Nasal cavity respiratory epithelium epithelial cell of viscerocranial mucosa (primary cell): ENCODE measurements around the gene SULT1C2. TPM values are rescaled to one million over a fixed set of nuclear protein-coding genes. Genes with fewer than 3 reads are reported as not detected.

ENCODE experiments used
- total RNA-seq: library from RNA; depleted of rRNA; stranded (reverse); fragments of >200 nt; gene quantifications from 2 replicates; pipeline ENCODE4 v1.2.3, GENCODE V29; 2014

Gene SULT1C2
- 0.07 and 0.34 TPM in 2 replicates for total RNA-seq

GRCh38 chr2:108288534-108289106 lies at the start of gene SULT1C2:
Gene SULT1C2 (plus strand): TSS chr2:108288895. CDS start chr2:108293668, 4,773 bp downstream.

GRCh38 chr2:108239786-108240185 lies 48.9 kb upstream of the SULT1C2 start, which contains the start of gene SULT1C3:
Gene SULT1C3 (plus strand): TSS chr2:108239968. CDS start chr2:108247195, 7,227 bp downstream.

Other genes starting within 250 kb of the SULT1C2 start
- gene SULT1C3, start 48.9 kb upstream of the SULT1C2 start, total RNA-seq, result not detected in 2 replicates
- not detected in 2 replicates for gene SULT1C4, start 89.1 kb downstream of the SULT1C2 start, total RNA-seq
- 13.0 and 26.0 TPM in 2 replicates for gene GCC2, start 160.3 kb downstream of the SULT1C2 start, total RNA-seq
- gene LIMS1, start 245.6 kb downstream of the SULT1C2 start, total RNA-seq, result 57.4 and 106 TPM in 2 replicates